H54 (cell line): Measurements from ENCODE around the gene PSMG4.

ENCODE experiments used
- DNase-seq: peaks from one replicate; pipeline ENCODE4 v3.0.0; 2011; ENCODE audit warnings: low spot score, mixed read lengths; ENCODE audit not compliant: insufficient read length
- FAIRE-seq: peaks from 3 replicates; lab custom pipeline; 2011; peaks lifted over from hg19 to GRCh38; lab: Jason Lieb, UNC
- POLR2A ChIP-seq: IDR thresholded peaks from 2 replicates; pipeline ENCODE4 v1.6.1; 2011; ENCODE audit warnings: low read depth, mild to moderate bottlenecking, low read length

PSMG4 gene, protein sequence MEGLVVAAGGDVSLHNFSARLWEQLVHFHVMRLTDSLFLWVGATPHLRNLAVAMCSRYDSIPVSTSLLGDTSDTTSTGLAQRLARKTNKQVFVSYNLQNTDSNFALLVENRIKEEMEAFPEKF

DNA sequence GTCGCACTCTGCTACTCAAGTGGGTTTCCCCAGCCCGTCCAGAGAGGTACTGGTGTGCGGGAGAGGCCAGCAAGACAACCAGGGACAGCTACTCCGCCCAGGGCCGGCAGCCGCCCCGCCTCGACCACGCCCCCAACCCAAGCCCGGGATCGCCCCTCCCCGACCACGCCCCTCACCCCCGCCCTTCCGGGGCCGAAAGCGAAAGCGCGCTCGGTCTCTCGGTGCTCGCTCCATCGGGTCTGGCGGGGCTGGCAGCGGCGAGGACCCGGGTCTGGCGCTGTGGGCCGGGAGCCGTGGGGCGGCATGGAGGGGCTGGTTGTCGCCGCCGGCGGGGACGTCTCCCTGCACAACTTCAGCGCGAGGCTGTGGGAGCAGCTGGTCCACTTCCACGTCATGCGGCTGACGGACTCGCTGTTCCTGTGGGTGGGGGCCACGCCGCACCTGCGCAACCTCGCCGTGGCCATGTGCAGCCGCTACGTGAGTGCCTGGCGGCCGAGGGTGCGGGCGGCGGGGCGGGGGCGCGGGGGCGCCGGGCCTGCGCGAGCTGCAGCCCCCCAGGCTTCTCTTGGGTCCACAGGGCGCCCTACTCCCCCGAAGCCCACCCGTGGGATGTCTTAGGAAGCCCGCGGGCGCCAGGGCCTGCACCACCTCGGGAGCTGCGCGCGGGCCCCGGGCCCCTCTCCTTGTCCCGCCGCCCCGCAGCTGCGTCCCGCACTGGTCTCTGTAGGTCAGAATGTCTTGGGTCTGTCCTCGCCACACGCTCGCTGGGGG lies at the start of gene PSMG4:
TSS of gene PSMG4 (plus strand) at position 228 of the 771 bp plus-strand sequence. CDS start at position 304, 76 bp downstream.
- FAIRE-seq (no peak), DNase-seq (peak; percentile 93)
- TF ChIP-seq POLR2A, result peak; percentile 65

DNA sequence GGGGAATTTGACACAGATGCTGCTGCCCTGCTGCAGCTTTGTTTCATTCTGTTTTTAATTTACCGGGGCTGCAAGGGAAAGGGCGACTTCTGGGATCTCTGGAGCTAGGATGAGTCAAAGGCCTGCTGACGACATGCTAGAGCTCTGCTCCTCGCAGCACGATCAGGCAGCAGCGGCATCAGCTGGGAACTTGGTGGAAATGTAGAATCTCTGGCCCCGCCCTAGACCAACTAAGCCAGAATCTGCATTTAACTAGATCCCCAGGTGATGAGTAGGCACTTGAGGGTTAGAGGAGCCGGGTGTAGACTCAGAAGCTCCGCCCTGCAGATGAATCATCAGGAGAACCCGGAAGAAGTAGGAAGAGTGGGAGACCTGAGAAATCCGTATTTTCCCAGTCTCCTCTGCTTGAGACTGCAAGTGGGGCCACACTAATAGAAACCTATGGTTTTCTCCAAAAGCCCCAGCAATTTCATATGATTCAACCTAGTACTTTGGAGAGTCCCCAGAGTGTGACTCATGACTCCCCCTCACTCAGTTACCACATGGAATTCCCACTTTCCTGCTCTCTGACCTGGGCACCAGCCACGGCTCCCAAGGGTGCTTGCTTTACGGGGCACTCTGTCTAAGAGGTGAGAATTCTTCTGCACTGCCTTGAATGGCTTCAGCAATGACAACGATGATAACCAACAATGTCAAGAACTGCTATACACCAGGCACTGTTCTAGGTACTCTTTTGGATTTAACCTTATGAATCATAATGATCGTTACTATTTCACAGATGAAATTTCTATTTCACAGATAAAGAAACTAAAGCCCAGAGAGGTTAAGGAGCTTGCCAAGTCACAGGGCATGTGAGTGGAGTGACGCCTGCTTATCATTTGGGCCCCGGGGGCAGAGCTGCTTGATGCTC lies 49.4 kb upstream of the PSMG4 start:
- 0 out of 2 replicates have a peak, but pooled peaks have one; percentile 14 for TF ChIP-seq POLR2A
- FAIRE-seq (peak; percentile 84), DNase-seq (peak; percentile 79)

DNA sequence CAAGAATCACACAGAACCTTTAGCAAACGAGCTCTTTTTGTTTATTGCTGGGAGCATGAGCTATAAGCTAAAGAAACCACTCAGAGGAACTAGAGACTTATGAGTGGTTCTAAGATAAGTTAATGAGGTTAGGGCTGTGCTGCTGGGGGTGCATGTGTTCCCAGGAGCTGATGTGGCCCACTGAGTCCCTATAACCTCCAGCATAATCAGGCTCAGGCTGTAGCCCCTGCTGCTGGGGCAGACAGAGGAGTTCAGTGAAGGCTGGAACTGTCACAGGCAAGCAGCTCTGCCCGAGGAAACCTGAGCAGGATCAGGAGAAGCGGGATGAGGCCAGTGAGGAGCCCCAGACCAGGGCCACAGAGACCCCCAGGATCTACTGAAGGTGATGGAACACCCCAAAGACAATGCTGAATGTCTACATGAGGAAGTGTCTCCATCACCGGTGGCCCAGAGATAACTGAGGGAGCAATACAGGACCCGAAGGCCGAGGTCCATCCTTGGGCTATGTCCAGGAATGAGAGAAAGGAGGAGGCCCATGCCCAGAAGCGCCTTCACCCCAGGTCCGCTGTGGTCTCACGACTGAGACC lies 48.6 kb upstream of the PSMG4 start:
- DNase-seq (no peak), FAIRE-seq (no peak)
- no peak for TF ChIP-seq POLR2A

DNA sequence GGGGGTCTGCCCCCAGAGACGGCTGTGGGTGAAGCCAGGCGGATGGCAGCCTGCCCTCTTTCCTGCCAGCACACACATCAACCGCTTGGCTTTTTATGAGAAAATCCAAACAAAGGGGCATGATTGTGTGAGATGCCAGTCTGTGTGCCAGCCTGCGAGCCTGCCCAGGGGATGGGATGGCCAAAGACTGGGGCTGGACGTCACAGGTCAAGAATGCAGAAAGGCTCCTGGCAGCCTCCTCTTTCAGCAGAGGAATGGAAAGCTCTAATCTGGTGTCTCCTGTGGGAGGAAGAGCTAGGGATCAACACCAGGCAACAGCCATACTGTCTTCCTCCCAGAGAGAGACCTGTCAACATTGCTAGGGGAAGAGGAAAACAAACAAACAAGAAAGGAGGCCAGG lies 47.1 kb upstream of the PSMG4 start:
- peak; percentile 73 for DNase-seq
- no peak for FAIRE-seq
- TF ChIP-seq POLR2A, result no peak

DNA sequence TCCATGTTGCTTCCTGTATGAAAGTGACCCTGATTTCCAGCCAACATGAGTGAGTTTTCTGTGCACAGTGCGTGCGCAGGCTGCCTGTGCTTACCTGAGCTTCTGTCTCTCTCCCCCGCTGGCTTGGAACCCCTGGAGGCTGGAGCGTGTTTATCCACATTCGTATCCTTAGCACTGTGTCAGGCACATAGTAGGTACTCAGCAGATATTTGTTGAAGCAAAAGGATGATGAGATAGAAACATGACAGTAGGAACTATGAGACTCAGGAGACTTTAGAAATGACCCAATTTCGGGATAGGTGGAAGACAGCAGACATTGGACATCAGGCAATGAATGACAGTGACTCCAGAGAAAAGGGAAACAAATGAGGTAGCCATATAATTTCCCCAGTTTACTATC lies 46.5 kb upstream of the PSMG4 start:
- DNase-seq (no peak), FAIRE-seq (no peak)
- TF ChIP-seq POLR2A, result no peak

DNA sequence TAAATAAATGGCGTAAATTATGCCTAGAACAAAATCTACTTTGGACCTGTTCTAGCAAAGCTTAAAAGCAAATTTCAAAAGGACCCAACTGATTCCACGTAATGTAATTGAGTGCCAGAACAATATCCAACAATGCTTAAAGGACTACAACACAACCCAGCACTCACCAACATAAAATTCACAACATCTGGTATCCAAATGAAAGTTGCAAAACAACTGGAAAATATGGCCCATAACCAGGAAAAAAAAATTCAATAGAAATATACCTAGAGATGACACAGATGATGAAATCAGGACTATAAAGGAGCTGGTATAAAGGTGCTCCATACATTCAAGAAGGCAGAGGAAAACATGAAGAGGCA lies 45.4 kb upstream of the PSMG4 start:
- FAIRE-seq, result no peak
- no peak for DNase-seq
- no peak for TF ChIP-seq POLR2A

DNA sequence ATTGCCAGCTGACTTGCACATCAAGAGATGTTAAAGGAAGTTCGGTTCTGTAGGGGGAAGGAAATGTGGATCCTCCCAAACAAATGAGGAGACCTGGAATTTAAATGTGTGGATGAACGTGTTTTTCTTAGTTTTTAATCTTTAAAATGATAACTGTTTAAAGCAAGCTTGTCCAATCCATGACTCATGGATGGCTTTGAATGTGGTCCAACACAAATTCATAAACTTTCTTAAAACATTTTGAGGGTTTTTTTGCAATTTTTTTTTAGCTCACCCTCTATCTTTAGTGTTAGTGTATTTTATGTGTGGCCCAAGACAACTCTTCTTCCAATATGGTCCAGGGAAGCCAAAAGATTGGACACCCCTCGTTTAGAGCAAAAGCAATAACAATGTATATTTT lies 43.8 kb upstream of the PSMG4 start:
- no peak for DNase-seq
- FAIRE-seq, result no peak
- TF ChIP-seq POLR2A, result no peak

DNA sequence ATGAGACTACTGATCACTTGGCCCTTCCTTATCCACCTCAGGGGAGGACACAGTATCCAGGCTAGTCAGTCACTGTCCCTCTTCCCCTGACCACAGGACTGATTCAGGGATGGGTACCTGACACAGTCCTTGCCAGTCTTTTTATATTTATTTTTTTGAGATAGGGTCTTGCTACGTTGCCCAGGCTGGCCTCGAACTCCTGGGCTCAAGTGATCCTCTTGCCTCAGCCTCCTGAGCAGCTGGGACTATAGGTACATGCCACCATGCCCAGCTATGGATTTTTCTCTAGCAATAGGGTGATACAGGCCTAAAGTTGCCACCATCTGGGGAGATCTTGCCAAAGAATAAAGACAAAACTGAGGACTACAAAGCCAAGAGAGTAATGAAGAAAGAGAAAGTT lies 41.5 kb upstream of the PSMG4 start:
- TF ChIP-seq POLR2A, result no peak
- DNase-seq, result no peak
- no peak for FAIRE-seq

DNA sequence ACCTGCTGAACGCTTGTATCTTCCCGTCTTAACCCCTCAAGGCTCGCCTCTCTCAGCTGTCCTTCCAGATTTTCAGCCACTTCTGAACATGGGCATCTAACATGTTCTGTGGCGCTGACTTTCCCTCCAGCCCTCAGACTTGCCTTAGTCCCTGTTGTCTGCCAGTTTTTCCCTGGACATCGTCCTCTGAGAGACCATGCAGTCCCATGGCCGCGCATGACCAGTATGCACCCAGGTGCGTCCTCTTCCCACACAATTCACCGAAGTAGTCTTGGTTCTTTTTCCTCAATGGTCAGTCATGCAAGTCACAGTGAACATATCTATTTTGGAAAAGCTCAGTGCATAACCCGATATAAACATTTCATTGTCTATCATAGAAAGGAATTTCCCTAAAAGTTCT lies 40.5 kb upstream of the PSMG4 start:
- no peak for TF ChIP-seq POLR2A
- no peak for DNase-seq
- FAIRE-seq, result no peak

DNA sequence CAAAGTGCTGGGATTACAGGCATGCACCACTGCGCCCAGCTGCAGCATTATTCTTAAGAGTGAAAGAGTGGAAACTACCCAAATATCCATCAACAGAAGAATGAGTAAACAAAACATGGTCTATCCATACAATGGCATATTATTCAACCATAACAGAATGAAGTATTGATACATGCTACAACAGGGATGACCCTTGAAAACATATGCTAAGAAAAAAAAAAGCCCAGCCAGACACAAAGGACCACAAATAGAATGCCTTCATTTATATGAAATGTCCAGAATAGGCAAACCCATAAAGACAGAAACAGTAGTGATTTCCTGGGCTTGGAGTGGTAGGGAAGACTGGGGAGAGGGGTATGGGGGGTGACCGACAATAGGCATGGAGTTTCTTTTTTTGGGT lies 38.4 kb upstream of the PSMG4 start:
- DNase-seq (no peak), FAIRE-seq (no peak)
- no peak for TF ChIP-seq POLR2A

DNA sequence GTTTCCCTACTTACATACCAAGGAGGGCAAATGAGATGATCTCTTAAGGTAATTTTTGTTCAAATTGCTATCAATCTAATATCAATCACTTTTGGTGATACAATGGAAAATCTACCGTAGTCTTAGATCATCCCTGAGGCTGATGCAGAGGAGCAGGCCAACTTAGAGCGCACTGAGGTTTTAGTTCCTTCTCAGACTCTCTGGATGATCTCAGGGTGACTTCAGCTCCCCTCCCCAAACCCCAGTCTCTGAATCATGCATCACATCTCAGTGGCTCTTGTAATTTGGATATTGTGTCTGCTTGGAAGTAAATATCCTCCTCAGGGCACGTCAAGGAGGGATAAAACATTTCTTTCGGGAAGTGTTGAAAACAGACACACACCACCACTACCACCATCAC lies 37.2 kb upstream of the PSMG4 start:
- no peak for DNase-seq
- TF ChIP-seq POLR2A, result no peak
- no peak for FAIRE-seq

DNA sequence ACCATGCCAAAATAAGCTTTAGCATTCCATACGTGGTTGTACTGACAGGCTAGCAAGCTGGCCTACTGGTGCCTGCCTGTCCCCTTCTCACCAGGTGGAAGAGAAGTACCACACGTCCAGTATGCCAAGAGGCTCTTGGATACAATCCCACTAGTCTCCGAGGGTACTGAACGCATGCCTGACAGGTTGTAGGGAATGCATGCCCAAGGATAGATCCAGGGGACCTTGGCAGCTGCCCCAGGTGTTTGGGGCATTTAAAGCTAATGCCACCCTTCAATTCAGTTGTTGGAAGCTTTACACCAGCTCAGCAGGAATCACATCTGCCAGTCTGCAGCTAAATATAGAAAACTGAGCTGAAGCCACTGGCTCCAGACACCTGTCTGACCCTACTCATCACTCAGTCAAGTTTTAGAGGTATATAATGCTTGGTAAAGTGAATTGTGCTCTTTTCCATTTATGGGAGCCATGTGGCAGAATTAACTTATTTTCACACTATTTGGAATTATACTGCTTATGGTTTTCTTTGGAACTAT lies 36.2 kb upstream of the PSMG4 start:
- FAIRE-seq, result no peak
- TF ChIP-seq POLR2A, result no peak
- DNase-seq, result no peak

DNA sequence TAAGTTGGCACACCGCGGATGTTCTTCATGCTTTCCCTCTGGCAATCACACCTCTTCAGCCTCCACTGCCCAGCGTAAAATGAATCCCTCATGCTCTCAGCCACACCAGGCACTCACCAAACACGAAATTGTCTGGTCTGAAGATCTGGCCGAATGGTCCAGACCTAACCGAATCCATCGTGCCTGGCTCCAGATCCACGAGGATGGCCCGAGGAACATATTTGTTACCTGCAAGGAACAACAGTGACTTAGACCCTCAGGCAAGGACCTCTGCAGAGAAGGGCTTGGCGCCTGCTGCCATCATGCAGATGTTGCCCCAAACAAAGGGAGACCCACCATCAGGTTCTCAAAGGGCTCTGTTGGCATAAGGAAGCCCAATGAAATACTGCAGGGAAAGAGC lies 32.7 kb upstream of the PSMG4 start:
- DNase-seq (no peak), FAIRE-seq (no peak)
- no peak for TF ChIP-seq POLR2A
